GM23338 (cell line): Measurements from ENCODE around the gene TSSC4. TPM values are rescaled to one million over a fixed set of nuclear protein-coding genes. Genes with fewer than 3 reads are reported as not detected.

ENCODE experiments used
- ATAC-seq: fragments of 200-7000 bp; cut with Tn5 transposase; 3 replicates; pipeline ENCODE4 v1.9.1; 2020
- DNase-seq: peaks from one replicate; pipeline ENCODE4 v3.0.0-alpha.2; 2015; ENCODE audit warnings: low spot score
- H2AFZ ChIP-seq: fragments of 200-600 bp; sonication (generic); 2 replicates; pipeline ENCODE4 v1.8.0; 2016; ENCODE audit warnings: antibody characterized with exemption, mild to moderate bottlenecking, moderate library complexity
- H3F3A ChIP-seq: fragments of 200-600 bp; sonication (generic); replicated peaks from 2 replicates; pipeline ENCODE4 v1.8.0; 2017; ENCODE audit warnings: antibody characterized with exemption, mixed run types, low read depth
- H3K27ac ChIP-seq: fragments of 200-600 bp; sonication (generic); 2 replicates; pipeline ENCODE4 v1.6.1; 2016; ENCODE audit warnings: low read depth
- H3K27me3 ChIP-seq: fragments of 200-600 bp; sonication (generic); 2 replicates; pipeline ENCODE4 v1.8.0; 2016; ENCODE audit warnings: mild to moderate bottlenecking, mixed run types, moderate library complexity; ENCODE audit not compliant: insufficient read depth
- H3K36me3 ChIP-seq: fragments of 200-600 bp; sonication (generic); 2 replicates; pipeline ENCODE4 v1.8.0; 2016; ENCODE audit warnings: mild to moderate bottlenecking; ENCODE audit not compliant: insufficient read depth
- H3K4me1 ChIP-seq: fragments of 200-600 bp; sonication (generic); 2 replicates; pipeline ENCODE4 v1.8.0; 2016; ENCODE audit warnings: mild to moderate bottlenecking, moderate library complexity; ENCODE audit not compliant: insufficient read depth
- H3K4me2 ChIP-seq: fragments of 200-600 bp; sonication (generic); 2 replicates; pipeline ENCODE4 v1.7.1; 2017; ENCODE audit warnings: mixed run types
- H3K4me3 ChIP-seq: fragments of 200-600 bp; sonication (generic); 2 replicates; pipeline ENCODE4 v1.6.1; 2016; ENCODE audit warnings: mixed run types
- H3K79me2 ChIP-seq: fragments of 200-600 bp; sonication (generic); replicated peaks from 2 replicates; pipeline ENCODE4 v1.8.0; 2017; ENCODE audit warnings: mild to moderate bottlenecking; ENCODE audit not compliant: insufficient read depth
- H3K9me2 ChIP-seq: fragments of 200-600 bp; sonication (generic); 2 replicates; pipeline ENCODE4 v1.8.0; 2017; ENCODE audit not compliant: insufficient read depth
- H4K20me1 ChIP-seq: fragments of 200-600 bp; sonication (generic); replicated peaks from 2 replicates; pipeline ENCODE4 v1.8.0; 2017; ENCODE audit warnings: mild to moderate bottlenecking; ENCODE audit not compliant: insufficient read depth
- H3K27ac Mint-ChIP-seq: 2 replicates; pipeline ENCODE4 v1.8.0; 2020; ENCODE audit warnings: inconsistent platforms, mild to moderate bottlenecking, moderate library complexity, mixed read lengths
- H3K27me3 Mint-ChIP-seq: 3 replicates; pipeline ENCODE4 v1.8.0; 2022; ENCODE audit warnings: low read depth, mild to moderate bottlenecking, moderate library complexity, mixed read lengths, inconsistent platforms; ENCODE audit not compliant: insufficient read depth, poor library complexity
- H3K36me3 Mint-ChIP-seq: 3 replicates; pipeline ENCODE4 v1.8.0; 2021; ENCODE audit warnings: low read depth, mild to moderate bottlenecking, inconsistent platforms, moderate library complexity, mixed read lengths
- H3K4me1 Mint-ChIP-seq: 3 replicates; pipeline ENCODE4 v1.8.0; 2020; ENCODE audit warnings: mild to moderate bottlenecking, inconsistent platforms, mixed read lengths
- H3K4me3 Mint-ChIP-seq: 3 replicates; pipeline ENCODE4 v1.8.0; 2021; ENCODE audit warnings: moderate library complexity, mild to moderate bottlenecking, inconsistent platforms, mixed read lengths
- H3K9me3 Mint-ChIP-seq: 3 replicates; pipeline ENCODE4 v1.8.0; 2020; ENCODE audit warnings: moderate library complexity, mild to moderate bottlenecking, inconsistent platforms, mixed read lengths
- CREB1 ChIP-seq: fragments of 250-450 bp; sonication (Bioruptor Pico); IDR thresholded peaks from 2 replicates; pipeline ENCODE4 v1.5.0; 2020; ENCODE audit warnings: low read depth, mild to moderate bottlenecking, moderate library complexity
- CTCF ChIP-seq, 2 experiments: fragments of 200-600 bp in 1 of 2; sonication (generic) in 1 of 2; conservative IDR thresholded peaks; 2 replicates each; pipeline versions ENCODE4 v1.5.1 to v1.6.1; 2016 to 2017; ENCODE audit warnings: antibody characterized with exemption in 2 of 2, low read depth in 2 of 2, mild to moderate bottlenecking in 2 of 2, moderate library complexity in 1 of 2
- ETS1 ChIP-seq: IDR thresholded peaks from 2 replicates; pipeline ENCODE4 v1.6.1; 2016; ENCODE audit warnings: antibody characterized with exemption
- EZH2 ChIP-seq: fragments of 200-600 bp; sonication (generic); IDR thresholded peaks from one replicate; pipeline ENCODE4 v1.8.0; 2017; ENCODE audit warnings: antibody characterized with exemption, mild to moderate bottlenecking, low read depth; ENCODE audit not compliant: unreplicated experiment
- EZH2phosphoT487 ChIP-seq: fragments of 200-600 bp; sonication (generic); IDR thresholded peaks from one replicate; pipeline ENCODE4 v1.8.1; 2018; ENCODE audit warnings: antibody characterized with exemption; ENCODE audit not compliant: unreplicated experiment
- JUNB ChIP-seq: IDR thresholded peaks from one replicate; pipeline ENCODE4 v1.6.1; 2016; ENCODE audit warnings: antibody characterized with exemption; ENCODE audit not compliant: unreplicated experiment
- NANOG ChIP-seq: IDR thresholded peaks from 2 replicates; pipeline ENCODE4 v1.6.1; 2016; ENCODE audit warnings: antibody characterized with exemption, borderline replicate concordance
- POLR2AphosphoS5 ChIP-seq: IDR thresholded peaks from 2 replicates; pipeline ENCODE4 v1.6.1; 2016; ENCODE audit warnings: antibody characterized with exemption, low read depth
- REST ChIP-seq: IDR thresholded peaks from one replicate; pipeline ENCODE4 v1.6.1; 2018; ENCODE audit warnings: antibody characterized with exemption; ENCODE audit not compliant: unreplicated experiment
- STAT1 ChIP-seq: IDR thresholded peaks from one replicate; pipeline ENCODE4 v1.6.1; 2016; ENCODE audit warnings: antibody characterized with exemption; ENCODE audit not compliant: unreplicated experiment
- ZNF114 ChIP-seq: fragments of 250-450 bp; sonication (Bioruptor Pico); IDR thresholded peaks from 2 replicates; pipeline ENCODE4 v1.5.0; 2020; ENCODE audit warnings: mild to moderate bottlenecking, moderate library complexity
- ZNF331 ChIP-seq: fragments of 250-450 bp; sonication (Bioruptor Pico); IDR thresholded peaks from 2 replicates; pipeline ENCODE4 v1.5.0; 2020; ENCODE audit warnings: low read depth, mild to moderate bottlenecking, moderate library complexity
- ZNF462 ChIP-seq: fragments of 250-450 bp; sonication (Bioruptor Pico); IDR thresholded peaks from 2 replicates; pipeline ENCODE4 v1.5.0; 2020; ENCODE audit warnings: mild to moderate bottlenecking, moderate library complexity
- polyA plus RNA-seq: library from polyadenylated mRNA; unstranded; fragments of >200 nt; fragmentation: Nextera tagmentation; extraction: Ambion mirVana; gene quantifications from 2 replicates; pipeline ENCODE4 v1.2.1, GENCODE V29; 2016
- total RNA-seq: library from RNA; depleted of rRNA; stranded (reverse); fragments of >200 nt; shearing (Covaris generic); gene quantifications from 2 replicates; pipeline ENCODE4 v1.2.3, GENCODE V29; 2014

The TSSC4 gene
- total and polyA plus RNA-seq, 2 experiments from 2014 or later: 27.5 to 44.3 TPM

- H3K27ac Mint-ChIP-seq: no peak overlapping the region
- peaks cover 6% of the 10 kb centered on the region for H4K20me1 ChIP-seq
These were observed 7.3 kb upstream of the TSSC4 start for GRCh38 chr11:2393111-2393868.

More at GRCh38 chr11:2393111-2393868, 7.3 kb upstream of the TSSC4 start:
- H3K4me1 ChIP-seq: no peaks in the 10 kb centered on the region; the same call in 1 of the 2 replicates
- peaks cover 17% of the 10 kb centered on the region for H3K4me1 Mint-ChIP-seq
- H3K36me3 Mint-ChIP-seq: peaks cover 10% of the 10 kb centered on the region; the same call in 2 of the 3 replicates
- H3K4me3 Mint-ChIP-seq: no peak overlapping the region
- DNase-seq (no peak), ATAC-seq (no peak)
- no peaks in the 10 kb centered on the region for H3F3A ChIP-seq
- H2AFZ ChIP-seq: no peak overlapping the region
- peaks cover 10% of the 10 kb centered on the region for H3K27me3 Mint-ChIP-seq
- H3K9me3 Mint-ChIP-seq: no peaks in the 10 kb centered on the region
- no peaks in the 10 kb centered on the region for H3K27me3 ChIP-seq
- H3K36me3 ChIP-seq: no peaks in the 10 kb centered on the region; the same call in 1 of the 2 replicates
- H3K4me2 ChIP-seq: no peak overlapping the region
- TF ChIP-seq ETS1 (no peak), CTCF (conservative IDR thresholded peaks at IDR 0.05; ENCODE audit: low read depth in 2 of 2) (no peak), CREB1 (no peak), ZNF331 (CRISPR knock-in tag) (no peak), JUNB (no peak), EZH2phosphoT487 (no peak), ZNF114 (CRISPR knock-in tag) (no peak), NANOG (no peak), ZNF462 (CRISPR knock-in tag) (no peak), POLR2AphosphoS5 (no peak), STAT1 (no peak), EZH2 (no peak), REST (no peak)
- no peaks in the 10 kb centered on the region for H3K9me2 ChIP-seq
- H3K27ac ChIP-seq: no peak overlapping the region
- H3K79me2 ChIP-seq: peaks cover 20% of the 10 kb centered on the region
- no peak overlapping the region for H3K4me3 ChIP-seq
